IMR-90 (cell line): ENCODE results near the gene NEUROG1. TPM values are rescaled to one million over a fixed set of nuclear protein-coding genes. Genes with fewer than 3 reads are reported as not detected.

ENCODE experiments used
- ATAC-seq: fragments of 200-7000 bp; cut with Tn5 transposase; 2 replicates; pipeline ENCODE4 v1.9.1; 2020; ENCODE audit warnings: low read depth, mild to moderate bottlenecking, moderate library complexity
- BruUV-seq: library from RNA; stranded (reverse); fragments of 400-500 nt; replicated peaks from 2 replicates; lab custom pipeline; 2021; lab: Mats Ljungman, UMichigan
- CTCF ChIA-PET: fragments of 300-600 bp; formaldehyde crosslinking; extraction: SDS; loops from one replicate; lab custom pipeline; 2021; ENCODE audit warnings: antibody characterized with exemption; lab: Yijun Ruan, JAX
- POLR2A ChIA-PET: fragments of 300-600 bp; sonication (Branson Sonifier 250); formaldehyde crosslinking; loops from one replicate; lab custom pipeline; 2022; ENCODE audit warnings: antibody characterized with exemption; ENCODE audit not compliant: unreplicated experiment; lab: Charles Lee
- DNase-seq: peaks from one replicate; pipeline ENCODE4 v3.0.0; 2013
- H2AFZ ChIP-seq: replicated peaks from 2 replicates; pipeline ENCODE3; 2013; ENCODE audit warnings: low read length, mild to moderate bottlenecking; ENCODE audit not compliant: poor library complexity
- H2AK5ac ChIP-seq: 2 replicates; pipeline ENCODE4 v1.6.1; 2013; ENCODE audit warnings: low read depth, low read length, inconsistent platforms
- H2AK9ac ChIP-seq: replicated peaks from 2 replicates; pipeline ENCODE3; 2013; ENCODE audit warnings: mild to moderate bottlenecking, low read depth, low read length, moderate library complexity; ENCODE audit not compliant: poor library complexity
- H2BK120ac ChIP-seq: 2 replicates; pipeline ENCODE4 v1.6.1; 2013; ENCODE audit warnings: low read depth, low read length, inconsistent platforms
- H2BK15ac ChIP-seq: 3 replicates; pipeline ENCODE4 v1.6.1; 2013; ENCODE audit warnings: low read depth, low read length, inconsistent platforms
- H2BK20ac ChIP-seq: 2 replicates; pipeline ENCODE4 v1.6.1; 2013; ENCODE audit warnings: low read depth, mild to moderate bottlenecking, inconsistent platforms, low read length, moderate library complexity
- H2BK5ac ChIP-seq: 2 replicates; pipeline ENCODE4 v1.6.1; 2013; ENCODE audit warnings: mild to moderate bottlenecking, low read depth, low read length, inconsistent platforms; ENCODE audit not compliant: poor library complexity, severe bottlenecking
- H3K14ac ChIP-seq: replicated peaks from 2 replicates; pipeline ENCODE4 v1.6.1; 2013; ENCODE audit warnings: low read depth, low read length, inconsistent platforms
- H3K18ac ChIP-seq: 2 replicates; pipeline ENCODE4 v1.6.1; 2013; ENCODE audit warnings: low read depth, low read length, control low read depth
- H3K23ac ChIP-seq: 2 replicates; pipeline ENCODE4 v1.6.1; 2013; ENCODE audit warnings: low read depth, low read length, inconsistent platforms
- H3K27ac ChIP-seq: 2 replicates; pipeline ENCODE4 v1.5.1; 2013; ENCODE audit warnings: mild to moderate bottlenecking, control low read depth, low read length; ENCODE audit not compliant: insufficient read depth
- H3K27me3 ChIP-seq: 2 replicates; pipeline ENCODE4 v1.6.1; 2013; ENCODE audit warnings: low read length; ENCODE audit not compliant: control insufficient read depth, insufficient read depth
- H3K36me3 ChIP-seq: 2 replicates; pipeline ENCODE4 v1.6.1; 2013; ENCODE audit warnings: low read length, mixed read lengths; ENCODE audit not compliant: control insufficient read depth, insufficient read depth
- H3K4ac ChIP-seq: 2 replicates; pipeline ENCODE4 v1.6.1; 2013; ENCODE audit warnings: low read depth, low read length, inconsistent platforms
- H3K4me1 ChIP-seq: 2 replicates; pipeline ENCODE4 v1.6.1; 2013; ENCODE audit warnings: low read length, mixed read lengths; ENCODE audit not compliant: control insufficient read depth, insufficient read depth
- H3K4me2 ChIP-seq: 2 replicates; pipeline ENCODE4 v1.6.1; 2013; ENCODE audit warnings: low read depth, mild to moderate bottlenecking, control low read depth, low read length, moderate library complexity
- H3K4me3 ChIP-seq: 2 replicates; pipeline ENCODE4 v1.5.1; 2013; ENCODE audit warnings: low read depth, mild to moderate bottlenecking, control low read depth, low read length, moderate library complexity; ENCODE audit not compliant: insufficient read depth
- H3K56ac ChIP-seq: 2 replicates; pipeline ENCODE4 v1.6.1; 2013; ENCODE audit warnings: low read length, inconsistent platforms; ENCODE audit not compliant: insufficient read depth; ENCODE audit errors: extremely low read depth
- H3K79me1 ChIP-seq, 2 experiments: 2 replicates each; pipeline ENCODE4 v1.6.1; 2013; ENCODE audit warnings: low read length in 2 of 2, inconsistent platforms in 1 of 2, low read depth in 1 of 2
- H3K9ac ChIP-seq: 2 replicates; pipeline ENCODE4 v1.6.1; 2013; ENCODE audit warnings: low read depth, low read length, control low read depth
- H3K9me1 ChIP-seq: 2 replicates; pipeline ENCODE4 v1.6.1; 2013; ENCODE audit warnings: low read length, inconsistent platforms; ENCODE audit not compliant: insufficient read depth
- H3K9me3 ChIP-seq: 2 replicates; pipeline ENCODE4 v1.6.1; 2013; ENCODE audit warnings: low read length; ENCODE audit not compliant: control insufficient read depth, insufficient read depth
- H4K20me1 ChIP-seq: 2 replicates; pipeline ENCODE4 v1.6.1; 2013; ENCODE audit warnings: low read length, inconsistent platforms; ENCODE audit not compliant: insufficient read depth
- H4K5ac ChIP-seq: 2 replicates; pipeline ENCODE4 v1.6.1; 2013; ENCODE audit warnings: mild to moderate bottlenecking, low read depth, low read length, control low read depth
- H4K8ac ChIP-seq, 2 experiments: 2 replicates each; pipeline ENCODE4 v1.6.1; 2013; ENCODE audit warnings: low read depth in 2 of 2, low read length in 2 of 2, control low read depth in 1 of 2, inconsistent platforms in 1 of 2
- H4K91ac ChIP-seq: 2 replicates; pipeline ENCODE4 v1.6.1; 2013; ENCODE audit warnings: low read depth, low read length, inconsistent platforms; ENCODE audit not compliant: insufficient read depth
- CEBPB ChIP-seq: IDR thresholded peaks from 2 replicates; pipeline ENCODE4 v1.6.1; 2012; ENCODE audit warnings: low read depth, low read length, improper control_type of control experiment
- FOS ChIP-seq: fragments of 150-350 bp; IDR thresholded peaks from 2 replicates; pipeline ENCODE4 v1.6.1; 2016; ENCODE audit warnings: low read depth, low read length
- MAFK ChIP-seq: IDR thresholded peaks from 2 replicates; pipeline ENCODE4 v1.6.1; 2012; ENCODE audit warnings: low read depth, low read length, improper control_type of control experiment
- MXI1 ChIP-seq: IDR thresholded peaks from 2 replicates; pipeline ENCODE4 v1.6.1; 2012; ENCODE audit warnings: low read depth, mild to moderate bottlenecking, low read length, moderate library complexity, borderline replicate concordance
- NFE2L2 ChIP-seq: fragments of 150-350 bp; IDR thresholded peaks from 2 replicates; pipeline ENCODE4 v1.6.1; 2016; ENCODE audit warnings: low read depth, mild to moderate bottlenecking, low read length
- POLR2A ChIP-seq: IDR thresholded peaks from 2 replicates; pipeline ENCODE4 v1.6.1; 2012; ENCODE audit warnings: mild to moderate bottlenecking, low read depth, low read length
- RCOR1 ChIP-seq: IDR thresholded peaks from 2 replicates; pipeline ENCODE4 v1.6.1; 2012; ENCODE audit warnings: mild to moderate bottlenecking, low read length, improper control_type of control experiment; ENCODE audit not compliant: insufficient replicate concordance
- SMC3 ChIP-seq: fragments of 150-350 bp; IDR thresholded peaks from 2 replicates; pipeline ENCODE4 v1.6.1; 2016; ENCODE audit warnings: low read depth, mild to moderate bottlenecking, antibody characterized with exemption, low read length, moderate library complexity
- WGBS, 2 experiments: methylation state at CpG; one replicate each; pipeline versions ENCODE4 v1.1.5 to v1.1.7; 2013; ENCODE audit warnings: missing lambda C conversion rate in 2 of 2; ENCODE audit not compliant: insufficient read length in 1 of 2; ENCODE audit errors: extremely low coverage in 2 of 2; 5-methylcytosine and 5-hydroxymethylcytosine counted together
- dilution Hi-C: fragments of 300-500 bp; cut with HindIII; formaldehyde crosslinking; loops from one replicate; pipeline ENCODE4 v1.14.3; 2018; ENCODE audit warnings: low sequenced_read_pairs; ENCODE audit not compliant: unreplicated experiment
- in situ Hi-C: fragments of 300-500 bp; cut with MboI; formaldehyde crosslinking; loops from 3 replicates; pipeline ENCODE4 v1.14.3; 2019; ENCODE audit warnings: low sequenced_read_pairs, inconsistent platforms, mixed read lengths
- intact Hi-C: fragments of 100-400 bp; cut with micrococcal nuclease; formaldehyde crosslinking; loops from 2 replicates; pipeline ENCODE4 v1.10.0; 2022
- polyA plus RNA-seq, 3 experiments: library from polyadenylated mRNA; depleted of rRNA; stranded (reverse); fragments of >200 nt; gene quantifications; 2 replicates each; pipeline ENCODE4 v1.2.3, GENCODE V29; 2012; ENCODE audit warnings: low replicate concordance in 1 of 3
- total RNA-seq: library from RNA; depleted of rRNA; stranded (reverse); fragments of >200 nt; gene quantifications from 2 replicates; pipeline ENCODE4 v1.2.3, GENCODE V29; 2012
- TF ChIP-seq, protein P1 (sequence below): fragments of 150-350 bp; IDR thresholded peaks from 2 replicates; pipeline ENCODE4 v1.6.1; 2016; ENCODE audit warnings: low read depth, mild to moderate bottlenecking, low read length, moderate library complexity, borderline replicate concordance
- TF ChIP-seq, protein P2 (sequence below): fragments of 150-350 bp; IDR thresholded peaks from 2 replicates; pipeline ENCODE4 v1.6.1; 2017; ENCODE audit warnings: mild to moderate bottlenecking, antibody characterized with exemption, low read length, low read depth

Gene NEUROG1
- total and polyA plus RNA-seq, 2 of the 4 experiments (the other 2 are of a cell fraction) = not detected

DNA sequence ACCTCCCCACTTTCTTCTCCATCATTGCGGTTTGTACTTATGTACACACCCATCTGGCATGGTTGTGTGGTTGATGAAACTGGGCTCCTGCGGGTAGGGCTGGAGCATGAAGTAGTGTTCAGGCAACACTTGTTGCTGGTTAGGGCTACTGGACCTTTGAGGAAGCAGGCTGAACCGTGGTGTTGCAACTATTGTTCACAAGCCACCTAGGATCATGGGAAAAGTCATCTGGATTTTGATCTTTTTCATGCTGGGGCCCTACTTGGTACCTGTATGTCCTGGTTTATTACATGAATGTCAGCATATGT lies 43.5 kb downstream of the NEUROG1 start:
- TF ChIP-seq MXI1 (no peak), FOS (no peak), SMC3 (no peak), CEBPB (no peak), RCOR1 (no peak), POLR2A (no peak), MAFK (no peak), NFE2L2 (no peak)
- TF ChIP-seq, protein P1, sequence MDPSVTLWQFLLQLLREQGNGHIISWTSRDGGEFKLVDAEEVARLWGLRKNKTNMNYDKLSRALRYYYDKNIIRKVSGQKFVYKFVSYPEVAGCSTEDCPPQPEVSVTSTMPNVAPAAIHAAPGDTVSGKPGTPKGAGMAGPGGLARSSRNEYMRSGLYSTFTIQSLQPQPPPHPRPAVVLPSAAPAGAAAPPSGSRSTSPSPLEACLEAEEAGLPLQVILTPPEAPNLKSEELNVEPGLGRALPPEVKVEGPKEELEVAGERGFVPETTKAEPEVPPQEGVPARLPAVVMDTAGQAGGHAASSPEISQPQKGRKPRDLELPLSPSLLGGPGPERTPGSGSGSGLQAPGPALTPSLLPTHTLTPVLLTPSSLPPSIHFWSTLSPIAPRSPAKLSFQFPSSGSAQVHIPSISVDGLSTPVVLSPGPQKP = no peak
- TF ChIP-seq, protein P2, sequence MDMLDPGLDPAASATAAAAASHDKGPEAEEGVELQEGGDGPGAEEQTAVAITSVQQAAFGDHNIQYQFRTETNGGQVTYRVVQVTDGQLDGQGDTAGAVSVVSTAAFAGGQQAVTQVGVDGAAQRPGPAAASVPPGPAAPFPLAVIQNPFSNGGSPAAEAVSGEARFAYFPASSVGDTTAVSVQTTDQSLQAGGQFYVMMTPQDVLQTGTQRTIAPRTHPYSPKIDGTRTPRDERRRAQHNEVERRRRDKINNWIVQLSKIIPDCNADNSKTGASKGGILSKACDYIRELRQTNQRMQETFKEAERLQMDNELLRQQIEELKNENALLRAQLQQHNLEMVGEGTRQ = no peak
- Histone ChIP-seq H4K20me1 (no peaks in the 10 kb centered on the region), H3K4ac (no peak overlapping the region), H2BK15ac (no peak overlapping the region), H4K91ac (no peak overlapping the region), H3K36me3 (no peaks in the 10 kb centered on the region), H3K23ac (no peak overlapping the region), H4K5ac (no peak overlapping the region), H3K9ac (no peak overlapping the region), H2AK5ac (no peak overlapping the region), H3K9me3 (no peaks in the 10 kb centered on the region), H3K4me2 (no peak overlapping the region), H3K4me1 (peaks cover 15% of the 10 kb centered on the region), H2BK120ac (no peak overlapping the region), H2AFZ (no peak overlapping the region), H2AK9ac (no peak overlapping the region), H3K14ac (no peak overlapping the region), H3K79me1 (no peaks in the 10 kb centered on the region), H4K8ac (no peak overlapping the region), H3K18ac (no peak overlapping the region), H3K4me3 (no peak overlapping the region), H3K27ac (no peak overlapping the region), H3K27me3 (peaks cover 38% of the 10 kb centered on the region), H2BK20ac (no peak overlapping the region), H2BK5ac (no peak overlapping the region), H3K56ac (no peak overlapping the region), H3K9me1 (no peaks in the 10 kb centered on the region)
- 43% methylated on average over 1 of the region's 3 CpGs; no CpG with 5 or more reads in 1 of the 2 experiments for WGBS, 2 experiments
- ATAC-seq (no peak), DNase-seq (no peak)
- intact Hi-C loops = no loop called here
- ChIA-PET POLR2A (no interaction called here), CTCF (no interaction called here)
- dilution Hi-C loops = no loop called here
- in situ Hi-C loops = no loop called here
- no TSS peak for BruUV-seq
